Naive thymus-derived CD8-positive, alpha-beta T cell (primary cell): ENCODE data around the gene HSD17B2. TPM values are rescaled to one million over a fixed set of nuclear protein-coding genes. Genes with fewer than 3 reads are reported as not detected.

Experiments used
- ATAC-seq, 2 donors: fragments of 150-1000 bp; cut with Tn5 transposase in 1 of 2; sonication (Bioruptor Pico), chemical (Tn5 transposase) in 1 of 2; 1 replicate in 1 of 2; 2 replicates in 1 of 2; pipeline ENCODE4 v1.10.0; 2021; ENCODE audit warnings: mild to moderate bottlenecking in 2 of 2, moderate library complexity in 2 of 2
- POLR2A ChIA-PET: fragments of 350-600 bp; sonication (Branson Sonifier 250); formaldehyde crosslinking; loops from one replicate; lab custom pipeline; 2021; ENCODE audit warnings: antibody characterized with exemption; lab: Charles Lee
- DNase-seq, 10 donors: peaks; one replicate each; pipeline versions ENCODE4 v3.0.0 to v3.0.0-alpha.2; 2020 to 2022
- H3K27ac Mint-ChIP-seq, 10 donors: one replicate each; pipeline ENCODE4 v1.8.0; 2020 to 2022; ENCODE audit warnings: mild to moderate bottlenecking in 10 of 10, mixed read lengths in 10 of 10, moderate library complexity in 4 of 10, inconsistent platforms in 1 of 10
- H3K27me3 Mint-ChIP-seq, 5 donors: one replicate each; pipeline ENCODE4 v1.8.0; 2021 to 2022; ENCODE audit warnings: mixed read lengths in 5 of 5
- H3K36me3 Mint-ChIP-seq, 3 donors: one replicate each; pipeline ENCODE4 v1.8.0; 2020 to 2022; ENCODE audit warnings: mixed read lengths in 3 of 3, mild to moderate bottlenecking in 2 of 3, inconsistent platforms in 1 of 3
- H3K4me1 Mint-ChIP-seq, 4 donors: one replicate each; pipeline ENCODE4 v1.8.0; 2021 to 2022; ENCODE audit warnings: mixed read lengths in 4 of 4
- H3K4me3 Mint-ChIP-seq, 10 donors: one replicate each; pipeline ENCODE4 v1.8.0; 2020 to 2022; ENCODE audit warnings: mild to moderate bottlenecking in 10 of 10, mixed read lengths in 10 of 10, moderate library complexity in 6 of 10, inconsistent platforms in 1 of 10
- H3K9me3 Mint-ChIP-seq, 9 donors: one replicate each; pipeline ENCODE4 v1.8.0; 2020 to 2022; ENCODE audit warnings: mixed read lengths in 9 of 9, mild to moderate bottlenecking in 3 of 9, inconsistent platforms in 1 of 9, moderate library complexity in 1 of 9
- polyA plus RNA-seq, 3 donors: library from polyadenylated mRNA; unstranded; fragments of 300-500 nt; fragmentation: Illumina TruSeq; gene quantifications; one replicate each; pipeline ENCODE4 v1.2.3, GENCODE V29; 2021
- total RNA-seq, 8 experiments: library from RNA in 2 of 8; stranded (reverse) in 2 of 8; gene quantifications; one replicate each; pipeline ENCODE4 v1.2.3 and lab custom pipeline; 2021 to 2026

The HSD17B2 gene
- total and polyA plus RNA-seq, 5 experiments from 2014 or later, result 0.16 TPM; not detected in 4

GRCh38 chr16:82074019-82074558, 39.0 kb downstream of the HSD17B2 start:
- H3K4me1 Mint-ChIP-seq, result no peaks in the 10 kb centered on the region
- peaks cover 0 to 32% (median 13%) of the 10 kb centered on the region in 9 donors for H3K9me3 Mint-ChIP-seq
- peaks cover 19 to 52% (median 34%) of the 10 kb centered on the region in 5 donors for H3K27me3 Mint-ChIP-seq
- DNase-seq (no peak), ATAC-seq (no peak)
- POLR2A ChIA-PET, result no interaction called here
- H3K4me3 Mint-ChIP-seq, result no peak overlapping the region
- H3K27ac Mint-ChIP-seq, result no peak overlapping the region
- peaks cover 0 to 24% (median 0%) of the 10 kb centered on the region in 3 donors for H3K36me3 Mint-ChIP-seq

DNA sequence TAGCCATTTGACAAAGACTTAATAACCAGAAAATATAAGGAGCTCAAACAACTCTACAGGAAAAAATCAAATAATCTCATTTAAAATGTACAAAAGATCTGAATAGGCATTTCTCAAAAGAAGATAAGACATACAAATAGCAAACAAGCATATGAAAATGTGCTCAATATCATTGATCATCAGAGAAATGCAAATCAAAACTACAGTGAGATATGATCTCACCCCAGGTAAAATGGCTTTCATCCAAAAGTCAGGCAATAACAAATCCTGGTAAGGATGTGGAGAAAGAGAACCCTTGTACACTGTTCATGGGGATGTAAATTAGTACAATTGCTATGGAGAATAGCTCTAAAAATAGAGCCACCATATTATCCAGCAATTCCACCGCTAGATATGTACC, 43.1 kb downstream of the HSD17B2 start:
- no peak overlapping the region for H3K27ac Mint-ChIP-seq
- no peak overlapping the region for H3K4me3 Mint-ChIP-seq
- H3K27me3 Mint-ChIP-seq, result peaks cover 16 to 37% (median 21%) of the 10 kb centered on the region in 5 donors
- H3K9me3 Mint-ChIP-seq, result peaks cover 0 to 27% (median 18%) of the 10 kb centered on the region in 9 donors
- H3K4me1 Mint-ChIP-seq, result no peaks in the 10 kb centered on the region
- no peak for ATAC-seq
- H3K36me3 Mint-ChIP-seq, result peaks cover 0 to 11% (median 2%) of the 10 kb centered on the region in 3 donors
- no peak for DNase-seq
- POLR2A ChIA-PET, result no interaction called here

GRCh38 chr16:82079892-82080291, 44.8 kb downstream of the HSD17B2 start:
- H3K36me3 Mint-ChIP-seq, result peaks cover 0 to 6% (median 2%) of the 10 kb centered on the region in 3 donors
- DNase-seq, result no peak

DNA sequence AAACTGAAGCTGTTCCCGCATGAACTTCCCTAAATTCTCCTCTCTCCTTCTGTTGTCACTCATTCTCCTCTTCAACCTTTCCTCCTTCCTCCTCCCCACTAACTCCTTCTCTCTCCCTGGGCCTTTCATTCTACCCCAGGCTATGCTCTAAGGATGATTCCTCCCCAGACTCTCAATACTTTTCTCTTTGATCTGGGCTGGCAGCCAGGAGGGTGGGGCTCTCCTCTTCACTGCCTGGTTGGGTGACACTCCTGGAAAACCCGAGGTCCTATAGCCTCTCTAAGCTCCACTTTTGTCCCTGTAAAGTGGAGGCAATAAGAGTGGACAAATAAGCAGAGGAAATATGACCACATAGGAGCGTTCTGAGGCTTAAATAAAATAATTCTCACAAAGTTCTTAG, 46.2 kb downstream of the HSD17B2 start:
- no peak for ATAC-seq
- Mint-ChIP-seq H3K27me3 (peaks cover 8 to 23% (median 15%) of the 10 kb centered on the region in 5 donors), H3K4me3 (no peak overlapping the region), H3K36me3 (peaks cover 0 to 6% (median 2%) of the 10 kb centered on the region in 3 donors), H3K9me3 (peaks cover 0 to 21% (median 12%) of the 10 kb centered on the region in 9 donors), H3K4me1 (no peaks in the 10 kb centered on the region), H3K27ac (no peak overlapping the region)
- POLR2A ChIA-PET, result no interaction called here
- DNase-seq, result no peak

More at GRCh38 chr16:82079892-82080291, 44.8 kb downstream of the HSD17B2 start:
- POLR2A ChIA-PET, result no interaction called here
- peaks cover 0 to 27% (median 17%) of the 10 kb centered on the region in 9 donors for H3K9me3 Mint-ChIP-seq
- H3K27me3 Mint-ChIP-seq, result peaks cover 9 to 24% (median 15%) of the 10 kb centered on the region in 5 donors
- H3K4me1 Mint-ChIP-seq, result no peaks in the 10 kb centered on the region
- ATAC-seq, result no peak
- no peak overlapping the region for H3K27ac Mint-ChIP-seq
- no peak overlapping the region for H3K4me3 Mint-ChIP-seq

- POLR2A ChIA-PET, result no interaction called here
Observed at GRCh38 chr16:82082097-82082496, 47.0 kb downstream of the HSD17B2 start.

DNA sequence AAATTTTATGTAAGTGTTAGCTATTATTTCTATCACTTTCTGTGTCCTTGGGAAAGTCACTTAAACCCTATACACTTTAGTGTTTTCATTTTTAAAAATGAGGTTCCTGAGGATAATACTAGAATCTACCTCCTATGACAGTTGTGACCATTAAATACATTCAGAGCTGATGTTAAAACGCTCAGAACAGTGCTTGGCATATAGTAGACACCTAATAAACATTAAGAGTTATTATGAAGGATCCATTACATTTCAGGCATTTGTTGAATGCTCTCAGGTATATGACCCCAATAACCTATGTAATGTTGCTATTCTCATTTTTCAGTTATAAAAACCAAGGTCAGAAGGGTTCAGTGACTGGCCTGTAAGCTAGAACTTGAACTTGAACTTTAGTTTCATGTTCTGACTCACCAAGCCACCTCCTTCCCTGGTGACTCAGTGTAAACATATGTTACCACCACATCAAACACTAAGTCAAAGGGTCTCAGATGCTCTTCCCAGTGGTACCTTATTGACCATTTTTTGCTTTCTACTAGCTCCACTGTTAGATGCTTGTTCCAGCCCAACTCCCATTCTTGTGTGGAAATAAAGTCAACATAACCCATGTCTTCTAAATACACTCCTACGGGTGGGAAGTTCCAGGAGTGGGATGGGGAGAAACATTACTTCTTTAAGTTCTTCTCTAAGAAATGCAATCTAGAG, 47.6 kb downstream of the HSD17B2 start:
- H3K4me3 Mint-ChIP-seq, result no peak overlapping the region
- H3K9me3 Mint-ChIP-seq, result peaks cover 0 to 13% (median 7%) of the 10 kb centered on the region in 9 donors
- H3K36me3 Mint-ChIP-seq, result peaks cover 0 to 6% (median 2%) of the 10 kb centered on the region in 3 donors
- H3K27me3 Mint-ChIP-seq, result peaks cover 5 to 19% (median 16%) of the 10 kb centered on the region in 5 donors
- POLR2A ChIA-PET, result no interaction called here
- ATAC-seq (no peak), DNase-seq (no peak)
- H3K27ac Mint-ChIP-seq, result no peak overlapping the region
- no peaks in the 10 kb centered on the region for H3K4me1 Mint-ChIP-seq

More at GRCh38 chr16:82082097-82082496, 47.0 kb downstream of the HSD17B2 start:
- H3K36me3 Mint-ChIP-seq, result peaks cover 0 to 6% (median 2%) of the 10 kb centered on the region in 3 donors
- H3K4me3 Mint-ChIP-seq, result no peak overlapping the region
- no peak overlapping the region for H3K27ac Mint-ChIP-seq
- H3K9me3 Mint-ChIP-seq, result peaks cover 0 to 19% (median 9%) of the 10 kb centered on the region in 9 donors
- H3K4me1 Mint-ChIP-seq, result no peaks in the 10 kb centered on the region
- no peak for ATAC-seq
- H3K27me3 Mint-ChIP-seq, result peaks cover 5 to 21% (median 15%) of the 10 kb centered on the region in 5 donors
- no peak for DNase-seq

DNA sequence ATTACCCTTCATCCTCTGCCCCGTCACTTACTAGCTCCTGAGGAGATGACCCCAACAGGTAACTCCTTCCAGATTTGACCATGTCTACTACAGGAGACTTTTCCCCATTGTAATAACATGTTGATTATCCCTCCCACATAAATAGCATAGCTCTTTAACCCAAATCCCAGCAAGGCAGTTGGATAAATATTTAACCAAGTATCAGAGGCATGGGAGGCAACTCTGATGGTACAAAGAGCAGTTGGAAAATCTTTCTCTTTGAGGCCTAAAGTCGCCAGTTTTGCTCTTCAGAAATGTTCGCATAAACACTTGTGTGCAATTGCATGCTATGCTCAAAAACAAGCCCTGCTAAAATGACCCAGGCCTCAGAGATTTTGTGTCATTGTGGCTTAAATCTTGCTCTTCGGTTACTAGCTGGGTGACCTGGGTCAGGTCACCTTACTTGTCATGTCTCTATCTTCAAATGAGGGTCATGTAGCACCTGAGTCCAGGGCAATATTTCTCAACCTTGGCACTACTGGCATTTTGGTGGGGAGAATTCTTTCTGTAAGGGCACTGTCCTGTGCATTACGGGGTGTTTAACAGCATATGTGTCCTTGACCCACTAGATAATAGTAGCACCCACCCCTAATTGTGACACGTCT, 48.8 kb downstream of the HSD17B2 start:
- Mint-ChIP-seq H3K4me3 (no peak overlapping the region), H3K9me3 (peaks cover 0 to 8% (median under 1%) of the 10 kb centered on the region in 9 donors), H3K27me3 (peaks cover 4 to 15% (median 13%) of the 10 kb centered on the region in 5 donors), H3K36me3 (peaks cover 0 to 2% (median 0%) of the 10 kb centered on the region in 3 donors), H3K4me1 (no peaks in the 10 kb centered on the region), H3K27ac (no peak overlapping the region)
- DNase-seq (no peak), ATAC-seq (no peak)
- POLR2A ChIA-PET, result no interaction called here

GRCh38 chr16:82085011-82085779, 50.1 kb downstream of the HSD17B2 start:
- Mint-ChIP-seq H3K4me3 (no peak overlapping the region), H3K27ac (no peak overlapping the region), H3K27me3 (peaks cover 4 to 13% (median 11%) of the 10 kb centered on the region in 5 donors), H3K36me3 (peaks cover 0 to 2% (median 0%) of the 10 kb centered on the region in 3 donors), H3K4me1 (no peaks in the 10 kb centered on the region), H3K9me3 (peaks cover 0 to 2% (median 0%) of the 10 kb centered on the region in 9 donors)
- DNase-seq (no peak), ATAC-seq (no peak)
- POLR2A ChIA-PET, result no interaction called here

- Mint-ChIP-seq H3K27ac (no peak overlapping the region), H3K36me3 (no peaks in the 10 kb centered on the region), H3K9me3 (no peaks in the 10 kb centered on the region), H3K27me3 (peaks cover 4 to 12% (median 9%) of the 10 kb centered on the region in 5 donors), H3K4me1 (peaks cover 0 to under 1% (median 0%) of the 10 kb centered on the region in 4 donors), H3K4me3 (no peak overlapping the region)
- POLR2A ChIA-PET, result no interaction called here
- DNase-seq, result no peak
- ATAC-seq, result no peak
Observed at GRCh38 chr16:82088483-82088882, 53.4 kb downstream of the HSD17B2 start.

- DNase-seq (no peak), ATAC-seq (no peak)
- Mint-ChIP-seq H3K36me3 (no peaks in the 10 kb centered on the region), H3K27ac (no peak overlapping the region), H3K9me3 (no peaks in the 10 kb centered on the region), H3K4me3 (no peak overlapping the region), H3K27me3 (peaks cover 5 to 12% (median 9%) of the 10 kb centered on the region in 5 donors), H3K4me1 (peaks cover 0 to 8% (median 3%) of the 10 kb centered on the region in 4 donors)
- POLR2A ChIA-PET, result no interaction called here
Observed at GRCh38 chr16:82091241-82091640, 56.2 kb downstream of the HSD17B2 start.

- H3K36me3 Mint-ChIP-seq, result no peaks in the 10 kb centered on the region
- H3K27me3 Mint-ChIP-seq, result peaks cover 8 to 18% (median 9%) of the 10 kb centered on the region in 5 donors
- no peaks in the 10 kb centered on the region for H3K9me3 Mint-ChIP-seq
- H3K27ac Mint-ChIP-seq, result peak overlapping the region in 1 of 10 donors; percentile 13
- no peak overlapping the region for H3K4me3 Mint-ChIP-seq
- POLR2A ChIA-PET, result no interaction called here
- DNase-seq (no peak), ATAC-seq (no peak)
- peaks cover 0 to 8% (median 3%) of the 10 kb centered on the region in 4 donors for H3K4me1 Mint-ChIP-seq
Observed at GRCh38 chr16:82092711-82093110, 57.7 kb downstream of the HSD17B2 start.

- Mint-ChIP-seq H3K4me1 (peaks cover 0 to 8% (median 3%) of the 10 kb centered on the region in 4 donors), H3K27ac (peak overlapping the region in 1 of 10 donors; percentile 48), H3K9me3 (no peaks in the 10 kb centered on the region), H3K27me3 (peaks cover 9 to 26% (median 11%) of the 10 kb centered on the region in 5 donors), H3K4me3 (no peak overlapping the region), H3K36me3 (peaks cover 0 to 3% (median 0%) of the 10 kb centered on the region in 3 donors)
- ATAC-seq (no peak), DNase-seq (peak in 1 of 10 donors; percentile 0)
- POLR2A ChIA-PET, result interaction anchor here (1.3 kb wide), 1 partner anchor 76 kb away, joined by 3 read pairs; the partner anchor contains the start of gene MPHOSPH6
Observed at GRCh38 chr16:82093666-82094300, 58.7 kb downstream of the HSD17B2 start.
